Stimulated activated naive CD4-positive, alpha-beta T cell treated with Interleukin-2 at 50 U/mL for 16 hours (primary cell): Measurements from ENCODE around the gene SNX18.

Experiments used
- DNase-seq: peaks from one replicate; lab custom pipeline; 2025; lab: John Stamatoyannopoulos, UW

The SNX18 gene

DNA sequence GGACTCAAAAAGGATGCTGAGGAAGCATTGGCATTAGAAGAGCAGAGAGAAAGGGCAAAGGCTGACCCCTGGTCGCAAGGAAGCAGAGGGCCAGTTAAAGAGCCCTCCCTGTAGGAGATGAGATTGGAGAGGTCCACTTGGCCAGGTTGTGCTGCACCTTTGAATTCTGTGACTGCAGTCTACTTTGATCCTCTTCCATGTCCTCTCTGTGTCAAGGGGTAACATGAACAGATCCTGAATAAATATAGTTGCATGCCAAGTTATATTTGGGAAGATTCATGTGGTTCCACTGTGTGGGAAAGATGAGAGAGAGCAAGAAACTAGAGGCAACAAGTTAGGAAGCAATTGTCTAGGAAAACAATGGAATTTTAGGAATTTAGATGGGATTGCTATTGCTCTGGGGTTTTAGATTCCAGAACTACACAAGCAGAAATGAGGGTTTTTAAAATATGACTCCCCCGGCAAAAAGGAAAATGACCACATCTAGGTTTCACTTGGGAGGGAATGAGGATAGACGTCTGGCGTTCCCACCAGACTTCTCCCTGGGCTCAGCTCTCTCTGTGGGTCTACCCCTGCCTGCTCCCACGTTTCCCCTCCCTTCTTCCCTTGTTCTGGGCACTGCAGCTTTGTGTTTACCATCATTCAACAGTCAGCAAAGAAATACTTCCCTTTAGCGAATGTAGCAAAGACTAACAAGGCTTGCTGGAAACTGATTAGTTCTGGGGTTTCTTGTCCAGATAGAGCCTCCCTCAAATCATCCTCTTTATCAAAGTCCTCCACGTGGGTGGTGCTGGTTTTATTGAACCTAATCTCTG, 63.6 kb downstream of the SNX18 start:
- DNase-seq: no peak

DNA sequence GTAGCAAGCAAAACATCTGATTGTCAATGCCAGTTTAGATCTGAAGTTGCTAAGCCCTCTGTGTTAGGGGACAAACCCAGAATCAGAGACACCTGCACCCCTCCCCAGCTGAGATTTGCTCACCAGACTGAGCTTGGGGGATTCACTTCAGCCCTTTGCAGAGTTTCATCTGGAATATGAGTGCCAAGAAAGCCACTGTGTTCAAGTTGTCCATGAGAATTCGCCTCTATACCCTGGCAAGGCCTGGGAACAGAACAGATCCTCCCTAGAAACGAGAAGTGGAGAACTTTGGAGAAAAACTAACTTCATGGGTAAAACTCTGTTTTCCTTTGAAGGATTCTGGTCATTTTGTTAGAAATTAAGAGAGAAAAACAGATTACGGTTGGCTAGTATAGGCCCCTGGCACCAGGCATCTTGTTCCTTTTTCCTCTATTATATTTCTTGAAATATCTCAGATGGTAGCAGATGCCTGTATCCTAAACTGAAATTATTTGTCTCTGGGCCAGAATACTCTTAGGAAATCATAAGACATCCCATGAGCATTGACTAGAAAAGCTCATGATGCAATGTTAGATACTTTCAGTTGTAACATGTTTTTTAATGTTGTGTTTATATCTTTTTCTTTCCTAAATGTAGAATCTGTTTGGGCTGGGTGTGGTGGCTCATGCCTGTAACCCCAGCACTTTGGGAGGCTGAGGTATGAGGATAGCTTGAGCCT, 64.4 kb downstream of the SNX18 start:
- no peak for DNase-seq

GRCh38 chr5:54586336-54586735, 68.8 kb downstream of the SNX18 start:
- DNase-seq: no peak

GRCh38 chr5:54589786-54590185, 72.2 kb downstream of the SNX18 start:
- DNase-seq: no peak

DNA sequence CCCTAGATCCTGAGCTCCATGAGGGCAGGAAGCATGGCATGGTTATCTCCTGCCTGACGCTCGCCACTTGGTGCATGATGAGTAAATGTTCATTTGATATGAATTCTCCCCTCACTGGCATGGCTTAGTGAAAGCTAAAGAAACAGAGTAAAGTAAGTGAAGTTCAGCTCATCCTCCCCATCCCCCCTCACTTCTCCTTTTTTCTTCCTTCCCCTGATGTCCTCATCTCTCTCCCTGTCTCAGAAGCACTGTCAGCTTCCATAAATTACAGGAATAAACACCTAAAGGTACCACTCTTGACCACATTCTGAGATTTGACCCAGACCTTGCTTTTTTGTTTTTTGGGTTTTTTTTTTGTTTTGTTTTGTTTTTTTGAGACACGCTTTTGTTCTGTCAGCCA, 73.3 kb downstream of the SNX18 start:
- DNase-seq: no peak

DNA sequence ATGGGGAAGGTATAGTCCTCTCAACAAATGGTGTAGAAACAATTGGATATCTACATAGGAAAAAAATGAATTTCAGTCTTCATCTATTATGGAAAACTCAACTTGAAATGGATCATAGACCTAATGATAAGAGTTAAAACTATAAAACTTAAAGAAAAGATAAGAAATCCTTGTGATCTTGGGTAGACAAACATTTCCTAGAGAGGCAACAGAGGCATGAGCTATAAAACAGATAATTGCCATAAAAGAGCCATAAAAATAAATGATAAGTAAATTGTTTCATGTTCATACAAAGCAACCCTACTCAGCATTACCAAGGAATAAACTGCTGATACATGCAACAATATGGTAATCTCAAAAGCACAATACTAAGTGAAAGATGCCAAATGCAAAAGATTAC, 76.2 kb downstream of the SNX18 start:
- DNase-seq: no peak

- no peak for DNase-seq
Observed at GRCh38 chr5:54594181-54594580, 76.6 kb downstream of the SNX18 start.

DNA sequence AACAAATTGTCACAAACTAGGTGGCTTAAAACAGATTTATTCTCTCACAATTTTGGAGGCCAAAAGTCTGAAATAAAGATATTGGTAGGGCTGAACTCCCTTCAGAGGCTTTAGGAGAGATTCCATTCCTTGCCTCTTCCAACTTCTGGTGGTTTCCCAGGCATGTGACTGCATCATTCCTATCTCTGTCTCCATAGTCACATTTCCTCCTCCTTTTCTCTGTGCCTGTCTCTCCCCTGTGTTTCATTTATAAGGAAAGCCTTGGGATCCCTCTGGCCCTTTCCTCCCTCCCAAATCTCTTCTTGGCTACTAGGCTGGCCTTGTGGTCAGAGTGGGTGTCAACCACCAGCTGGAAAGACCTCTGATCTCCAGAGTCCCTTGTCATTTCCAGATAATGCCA, 78.2 kb downstream of the SNX18 start:
- no peak for DNase-seq
